Stimulated activated naive CD4-positive, alpha-beta T cell treated with Interleukin-2 at 50 U/mL for 16 hours (primary cell): ENCODE measurements around the gene VWA1.
"Not testable (repeated sequence)": the region's sequence is repeated elsewhere in the genome, so short reads cannot be mapped to it uniquely, and the experiment has no call there.

ENCODE experiments used
- DNase-seq: peaks from one replicate; lab custom pipeline; 2025; lab: John Stamatoyannopoulos, UW

VWA1 gene

GRCh38 chr1:1422465-1423244 is 12.8 kb upstream of the VWA1 start:
- no peak for DNase-seq

- no peak for DNase-seq
Observed at GRCh38 chr1:1423245-1423597, 12.3 kb upstream of the VWA1 start.

- no peak for DNase-seq
Observed at GRCh38 chr1:1424707-1425106, 10.8 kb upstream of the VWA1 start.

- no peak for DNase-seq
Observed at GRCh38 chr1:1425426-1425752, 10.1 kb upstream of the VWA1 start.

- DNase-seq = no peak
Observed at GRCh38 chr1:1425753-1426495, 9.6 kb upstream of the VWA1 start.

GRCh38 chr1:1426496-1427105 is 8.9 kb upstream of the VWA1 start:
- no peak for DNase-seq

GRCh38 chr1:1427106-1427819 is 8.2 kb upstream of the VWA1 start:
- DNase-seq = no peak

GRCh38 chr1:1427820-1428148 is 7.7 kb upstream of the VWA1 start:
- DNase-seq = no peak

- DNase-seq = no peak
Observed at GRCh38 chr1:1428174-1428573, 7.3 kb upstream of the VWA1 start.

GRCh38 chr1:1428967-1429366 is 6.5 kb upstream of the VWA1 start:
- not testable (repeated sequence) for DNase-seq

- no peak for DNase-seq
Observed at GRCh38 chr1:1429671-1430073, 5.8 kb upstream of the VWA1 start.

GRCh38 chr1:1430114-1430982 is 5.1 kb upstream of the VWA1 start:
- DNase-seq = no peak

- DNase-seq = no peak
Observed at GRCh38 chr1:1430992-1431844, 4.3 kb upstream of the VWA1 start.

- DNase-seq = no peak
Observed at GRCh38 chr1:1431845-1432273, 3.6 kb upstream of the VWA1 start.

- no peak for DNase-seq
Observed at GRCh38 chr1:1432274-1432950, 3.1 kb upstream of the VWA1 start.

GRCh38 chr1:1432951-1433803 is 2.3 kb upstream of the VWA1 start:
- no peak for DNase-seq

GRCh38 chr1:1433804-1434130 is 1.7 kb upstream of the VWA1 start:
- peak; percentile 36 for DNase-seq

GRCh38 chr1:1434131-1434823 is 1.2 kb upstream of the VWA1 start:
- no peak for DNase-seq

GRCh38 chr1:1434824-1435105 is 725 bp upstream of the VWA1 start:
- no peak for DNase-seq
